SU-DHL-6 (cell line): ENCODE measurements around the gene UNG.
"Not testable (repeated sequence)": the region's sequence is repeated elsewhere in the genome, so short reads cannot be mapped to it uniquely, and the experiment has no call there.

Experiments used
- H2AFZ ChIP-seq: fragments of 200-600 bp; sonication (generic); 2 replicates; pipeline ENCODE4 v1.6.1; 2014; ENCODE audit warnings: low read depth, mild to moderate bottlenecking, moderate library complexity, mixed read lengths, antibody characterized with exemption, low read length; ENCODE audit not compliant: severe bottlenecking
- H3F3A ChIP-seq: fragments of 200-600 bp; shearing (Covaris generic); 2 replicates; pipeline ENCODE4 v1.6.0; 2016; ENCODE audit warnings: antibody characterized with exemption, mild to moderate bottlenecking; ENCODE audit not compliant: insufficient read depth
- H3K27ac ChIP-seq: fragments of 200-600 bp; sonication (generic); 2 replicates; pipeline ENCODE4 v1.5.1; 2016; ENCODE audit warnings: low read depth, mild to moderate bottlenecking, low read length, moderate library complexity, mixed read lengths
- H3K27me3 ChIP-seq: fragments of 200-600 bp; sonication (generic), shearing (Covaris generic); 2 replicates; pipeline ENCODE4 v1.6.0; 2014; ENCODE audit warnings: mild to moderate bottlenecking, low read length
- H3K36me3 ChIP-seq: fragments of 200-600 bp; sonication (generic); 2 replicates; pipeline ENCODE4 v1.6.1; 2014; ENCODE audit warnings: mild to moderate bottlenecking, low read length, mixed read lengths
- H3K4me2 ChIP-seq: fragments of 300-600, 200-600 bp; shearing (Covaris generic), sonication (generic); 2 replicates; pipeline ENCODE4 v1.6.0; 2014; ENCODE audit warnings: low read length, low read depth, mild to moderate bottlenecking; ENCODE audit not compliant: poor library complexity, severe bottlenecking
- H3K4me3 ChIP-seq: fragments of 200-600 bp; sonication (generic); 2 replicates; pipeline ENCODE4 v1.5.1; 2014; ENCODE audit warnings: antibody characterized with exemption, low read length, mild to moderate bottlenecking, mixed read lengths; ENCODE audit not compliant: insufficient read depth, poor library complexity, severe bottlenecking
- H3K79me2 ChIP-seq: fragments of 200-600 bp; sonication (generic); 2 replicates; pipeline ENCODE4 v1.6.1; 2014; ENCODE audit warnings: mild to moderate bottlenecking, low read length, moderate library complexity; ENCODE audit not compliant: insufficient read depth
- H3K9ac ChIP-seq: fragments of 200-600 bp; sonication (generic); 2 replicates; pipeline ENCODE4 v1.7.0; 2014; ENCODE audit warnings: mild to moderate bottlenecking, low read length
- H3K9me2 ChIP-seq: fragments of 200-600 bp; sonication (generic); replicated peaks from 2 replicates; pipeline ENCODE4 v1.6.1; 2014; ENCODE audit warnings: low read length; ENCODE audit not compliant: insufficient read depth
- H3K9me3 ChIP-seq: fragments of 200-600 bp; sonication (generic); 2 replicates; pipeline ENCODE4 v1.6.1; 2014; ENCODE audit warnings: low read length, mixed read lengths; ENCODE audit not compliant: insufficient read depth
- H4K20me1 ChIP-seq: fragments of 200-600 bp; sonication (generic); 2 replicates; pipeline ENCODE4 v1.6.1; 2014; ENCODE audit warnings: low read depth, mild to moderate bottlenecking, antibody characterized with exemption, low read length, moderate library complexity, mixed read lengths
- EZH2phosphoT487 ChIP-seq: fragments of 200-600 bp; sonication (generic), shearing (Covaris generic); conservative IDR thresholded peaks from 2 replicates; pipeline ENCODE4 v1.6.1; 2018; ENCODE audit warnings: mild to moderate bottlenecking, antibody characterized with exemption, low read length, moderate library complexity, mixed read lengths
- TF ChIP-seq, protein P1 (sequence below): fragments of 200-600 bp; sonication (generic); IDR thresholded peaks from one replicate; pipeline ENCODE4 v1.5.1; 2017; ENCODE audit warnings: antibody characterized with exemption, mild to moderate bottlenecking, low read length, moderate library complexity; ENCODE audit not compliant: insufficient read depth, poor library complexity, severe bottlenecking

Gene UNG

DNA sequence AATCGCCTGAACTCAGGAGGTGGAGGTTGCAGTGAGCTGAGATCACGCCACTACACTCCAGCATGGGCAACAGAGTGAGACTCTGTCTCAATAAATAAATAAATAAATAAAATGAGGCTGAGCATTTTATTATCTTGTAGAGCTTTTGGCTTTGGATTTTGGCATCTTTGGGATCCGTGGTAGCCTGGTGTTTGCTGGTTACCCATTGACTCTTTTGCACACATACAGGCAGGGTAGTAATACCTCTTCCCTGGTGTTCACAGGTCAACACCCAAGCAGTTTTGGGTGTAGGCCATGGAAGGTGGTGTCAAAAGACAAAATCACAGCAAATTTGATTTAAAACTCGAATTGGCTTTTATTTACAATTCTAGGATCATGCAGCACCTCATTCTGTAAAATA is 46.8 kb downstream of the UNG start:
- no peaks in the 10 kb centered on the region for H3K27me3 ChIP-seq
- no peak overlapping the region for H2AFZ ChIP-seq
- H3K9me3 ChIP-seq, result no peaks in the 10 kb centered on the region
- H3F3A ChIP-seq, result no peaks in the 10 kb centered on the region
- no peaks in the 10 kb centered on the region for H3K79me2 ChIP-seq
- H3K27ac ChIP-seq, result no peak overlapping the region
- no peak overlapping the region for H3K4me3 ChIP-seq
- H4K20me1 ChIP-seq, result no peaks in the 10 kb centered on the region
- TF ChIP-seq, protein P1, sequence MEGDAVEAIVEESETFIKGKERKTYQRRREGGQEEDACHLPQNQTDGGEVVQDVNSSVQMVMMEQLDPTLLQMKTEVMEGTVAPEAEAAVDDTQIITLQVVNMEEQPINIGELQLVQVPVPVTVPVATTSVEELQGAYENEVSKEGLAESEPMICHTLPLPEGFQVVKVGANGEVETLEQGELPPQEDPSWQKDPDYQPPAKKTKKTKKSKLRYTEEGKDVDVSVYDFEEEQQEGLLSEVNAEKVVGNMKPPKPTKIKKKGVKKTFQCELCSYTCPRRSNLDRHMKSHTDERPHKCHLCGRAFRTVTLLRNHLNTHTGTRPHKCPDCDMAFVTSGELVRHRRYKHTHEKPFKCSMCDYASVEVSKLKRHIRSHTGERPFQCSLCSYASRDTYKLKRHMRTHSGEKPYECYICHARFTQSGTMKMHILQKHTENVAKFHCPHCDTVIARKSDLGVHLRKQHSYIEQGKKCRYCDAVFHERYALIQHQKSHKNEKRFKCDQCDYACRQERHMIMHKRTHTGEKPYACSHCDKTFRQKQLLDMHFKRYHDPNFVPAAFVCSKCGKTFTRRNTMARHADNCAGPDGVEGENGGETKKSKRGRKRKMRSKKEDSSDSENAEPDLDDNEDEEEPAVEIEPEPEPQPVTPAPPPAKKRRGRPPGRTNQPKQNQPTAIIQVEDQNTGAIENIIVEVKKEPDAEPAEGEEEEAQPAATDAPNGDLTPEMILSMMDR, result no peak
- TF ChIP-seq EZH2phosphoT487, result no peak
- H3K4me2 ChIP-seq, result no peak overlapping the region
- H3K9ac ChIP-seq, result no peak overlapping the region
- no peaks in the 10 kb centered on the region for H3K36me3 ChIP-seq
- no peaks in the 10 kb centered on the region for H3K9me2 ChIP-seq

DNA sequence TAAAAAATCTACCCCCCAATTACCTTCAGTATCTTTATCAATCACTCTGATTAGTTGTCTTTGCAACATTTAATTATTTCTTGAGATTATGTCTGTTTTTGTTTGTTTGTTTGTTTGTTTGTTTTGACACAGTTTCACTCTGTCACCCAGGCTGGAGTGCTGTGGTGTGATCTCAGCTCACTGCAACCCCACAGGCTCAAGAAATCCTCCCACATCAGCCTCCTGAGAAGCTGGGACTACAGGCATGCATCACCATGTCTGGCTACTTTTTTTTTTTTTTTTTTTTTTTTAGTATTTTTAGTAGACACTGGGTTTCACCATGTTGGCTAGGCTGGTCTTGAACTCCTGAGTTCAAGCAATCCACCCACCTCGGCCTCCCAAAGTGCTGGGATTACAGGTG is 49.7 kb downstream of the UNG start:
- not testable (repeated sequence) for H3K4me3 ChIP-seq, H3K27me3 ChIP-seq, H3F3A ChIP-seq, H3K27ac ChIP-seq, H3K9ac ChIP-seq, H4K20me1 ChIP-seq, H3K9me2 ChIP-seq, H3K9me3 ChIP-seq, H3K4me2 ChIP-seq, H2AFZ ChIP-seq, H3K79me2 ChIP-seq, H3K36me3 ChIP-seq

DNA sequence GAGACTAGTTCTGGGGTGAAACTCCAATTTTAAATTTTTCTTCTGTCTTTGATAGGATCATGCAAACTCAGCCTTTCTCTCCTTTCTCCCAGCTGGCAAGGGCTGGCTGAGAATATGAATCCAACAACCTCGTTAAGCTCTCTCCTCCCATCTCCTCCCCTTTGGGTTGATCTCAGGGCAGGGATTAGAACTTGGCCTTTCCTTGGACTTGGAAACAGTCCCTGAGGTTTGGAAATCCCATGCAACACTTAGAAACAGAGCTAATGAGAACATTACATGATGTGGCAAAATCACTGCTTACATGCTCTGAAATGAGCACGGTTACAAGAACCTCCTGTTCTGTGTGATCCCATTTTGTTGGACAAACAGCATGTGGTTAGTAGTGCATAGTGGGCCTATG is 50.6 kb downstream of the UNG start:
- Histone ChIP-seq H3K27ac (no peak overlapping the region), H2AFZ (no peak overlapping the region), H3K4me3 (no peak overlapping the region), H3K79me2 (no peaks in the 10 kb centered on the region), H3F3A (no peaks in the 10 kb centered on the region), H3K36me3 (no peaks in the 10 kb centered on the region), H3K9me3 (no peaks in the 10 kb centered on the region), H3K27me3 (no peaks in the 10 kb centered on the region), H3K9me2 (no peaks in the 10 kb centered on the region), H3K4me2 (no peak overlapping the region), H3K9ac (no peak overlapping the region), H4K20me1 (no peaks in the 10 kb centered on the region)
- TF ChIP-seq, protein P1, result no peak
- TF ChIP-seq EZH2phosphoT487, result no peak

DNA sequence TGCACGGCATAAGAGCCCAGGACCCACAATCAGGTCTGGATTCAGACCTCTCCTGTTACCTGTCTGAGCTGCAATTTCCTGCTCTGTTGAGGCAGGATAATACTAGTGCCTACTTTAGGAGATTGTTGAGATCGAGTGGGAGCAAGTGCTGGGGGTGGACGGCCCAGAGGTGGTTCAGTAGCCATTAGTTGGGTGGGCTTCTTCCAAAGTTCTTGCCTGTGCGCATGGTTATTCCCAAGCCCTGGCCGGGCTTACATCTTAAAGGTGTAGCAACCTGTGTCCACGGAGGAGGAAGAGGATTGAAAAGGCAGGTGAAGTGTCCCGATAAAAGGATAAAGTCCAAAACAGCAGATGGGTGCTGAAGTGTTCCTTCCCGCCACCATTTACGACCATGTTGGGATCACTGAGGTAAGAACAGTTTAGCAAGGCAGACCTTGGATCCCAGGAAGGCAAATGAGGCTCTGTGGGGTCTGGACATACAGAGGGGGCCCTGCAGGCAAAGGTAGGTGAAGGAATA is 52.8 kb downstream of the UNG start:
- 0 out of 2 replicates have a peak, but pooled peaks cover 8% of the 10 kb centered on the region for H3F3A ChIP-seq
- no peaks in the 10 kb centered on the region for H3K79me2 ChIP-seq
- H4K20me1 ChIP-seq, result no peaks in the 10 kb centered on the region
- no peak overlapping the region for H3K9ac ChIP-seq
- H3K9me2 ChIP-seq, result no peaks in the 10 kb centered on the region
- no peaks in the 10 kb centered on the region for H3K27me3 ChIP-seq
- H3K4me2 ChIP-seq, result no peak overlapping the region
- H3K4me3 ChIP-seq, result no peak overlapping the region
- no peaks in the 10 kb centered on the region for H3K9me3 ChIP-seq
- no peak overlapping the region for H3K27ac ChIP-seq
- no peak for TF ChIP-seq EZH2phosphoT487
- TF ChIP-seq, protein P1, result no peak
- H3K36me3 ChIP-seq, result no peaks in the 10 kb centered on the region
- H2AFZ ChIP-seq, result no peak overlapping the region
